GM12873 (cell line): ENCODE data around the gene RAB6B.

Experiments
- TF ChIP-seq, protein P1 (sequence below): IDR thresholded peaks from 2 replicates; pipeline ENCODE4 v1.5.1; 2012; ENCODE audit warnings: low read depth, mild to moderate bottlenecking, moderate library complexity, low read length, control low read depth; ENCODE audit not compliant: insufficient read depth; ENCODE audit errors: missing control alignments

Gene RAB6B

DNA sequence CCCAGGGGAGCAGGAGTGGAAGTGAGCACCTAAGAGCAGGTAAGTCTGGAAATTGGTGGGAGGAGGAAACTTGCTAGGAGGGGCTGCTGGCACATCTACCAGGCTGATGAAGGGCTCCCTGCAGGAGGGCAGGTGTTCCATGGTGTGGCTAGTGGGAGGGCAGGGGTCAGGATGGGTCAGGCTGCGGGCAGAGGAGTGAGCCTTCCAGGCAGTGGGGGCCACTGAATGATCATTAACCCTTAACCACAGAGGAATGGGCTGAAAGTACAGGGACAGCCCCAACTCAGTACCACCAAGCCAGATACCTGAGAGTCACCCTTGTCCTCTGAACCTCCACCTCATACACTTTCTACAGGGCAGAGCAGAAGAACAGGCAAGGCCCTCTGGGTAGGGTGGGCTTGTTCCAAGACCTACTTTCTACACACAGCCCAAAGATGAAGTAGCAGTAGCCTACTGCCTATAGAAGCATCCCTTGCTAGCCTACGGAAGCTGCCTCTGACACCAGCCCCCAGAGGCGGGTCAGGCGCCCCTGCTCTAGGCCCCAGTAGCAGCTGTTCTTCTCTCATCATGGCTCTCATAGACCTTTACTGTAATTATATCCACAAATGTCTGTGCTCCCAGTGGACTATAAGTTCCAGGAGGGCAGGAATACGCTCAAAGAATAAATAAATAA is 4.6 kb downstream of the RAB6B start:
- TF ChIP-seq, protein P1, sequence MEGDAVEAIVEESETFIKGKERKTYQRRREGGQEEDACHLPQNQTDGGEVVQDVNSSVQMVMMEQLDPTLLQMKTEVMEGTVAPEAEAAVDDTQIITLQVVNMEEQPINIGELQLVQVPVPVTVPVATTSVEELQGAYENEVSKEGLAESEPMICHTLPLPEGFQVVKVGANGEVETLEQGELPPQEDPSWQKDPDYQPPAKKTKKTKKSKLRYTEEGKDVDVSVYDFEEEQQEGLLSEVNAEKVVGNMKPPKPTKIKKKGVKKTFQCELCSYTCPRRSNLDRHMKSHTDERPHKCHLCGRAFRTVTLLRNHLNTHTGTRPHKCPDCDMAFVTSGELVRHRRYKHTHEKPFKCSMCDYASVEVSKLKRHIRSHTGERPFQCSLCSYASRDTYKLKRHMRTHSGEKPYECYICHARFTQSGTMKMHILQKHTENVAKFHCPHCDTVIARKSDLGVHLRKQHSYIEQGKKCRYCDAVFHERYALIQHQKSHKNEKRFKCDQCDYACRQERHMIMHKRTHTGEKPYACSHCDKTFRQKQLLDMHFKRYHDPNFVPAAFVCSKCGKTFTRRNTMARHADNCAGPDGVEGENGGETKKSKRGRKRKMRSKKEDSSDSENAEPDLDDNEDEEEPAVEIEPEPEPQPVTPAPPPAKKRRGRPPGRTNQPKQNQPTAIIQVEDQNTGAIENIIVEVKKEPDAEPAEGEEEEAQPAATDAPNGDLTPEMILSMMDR, result no peak

DNA sequence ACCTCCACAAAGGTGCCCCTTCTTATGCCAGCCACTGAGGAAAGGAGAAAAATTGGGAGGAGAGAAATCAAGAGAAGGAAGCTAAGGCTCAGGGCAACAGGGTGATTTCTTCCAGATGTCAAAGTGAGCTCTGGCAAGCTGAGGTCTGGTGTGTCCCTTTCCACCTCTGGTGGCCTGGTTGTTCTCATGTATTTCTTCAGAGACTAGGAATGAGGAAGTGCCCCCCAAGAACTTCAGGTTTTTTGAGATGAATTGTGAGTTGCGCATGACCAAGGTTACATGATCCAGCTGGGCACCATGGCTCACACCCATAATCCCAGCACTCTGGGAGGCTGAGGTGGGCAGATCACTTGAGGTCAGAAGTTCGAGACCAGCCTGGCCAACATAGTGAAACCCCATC is 5.6 kb downstream of the RAB6B start:
- TF ChIP-seq, protein P1, result no peak

DNA sequence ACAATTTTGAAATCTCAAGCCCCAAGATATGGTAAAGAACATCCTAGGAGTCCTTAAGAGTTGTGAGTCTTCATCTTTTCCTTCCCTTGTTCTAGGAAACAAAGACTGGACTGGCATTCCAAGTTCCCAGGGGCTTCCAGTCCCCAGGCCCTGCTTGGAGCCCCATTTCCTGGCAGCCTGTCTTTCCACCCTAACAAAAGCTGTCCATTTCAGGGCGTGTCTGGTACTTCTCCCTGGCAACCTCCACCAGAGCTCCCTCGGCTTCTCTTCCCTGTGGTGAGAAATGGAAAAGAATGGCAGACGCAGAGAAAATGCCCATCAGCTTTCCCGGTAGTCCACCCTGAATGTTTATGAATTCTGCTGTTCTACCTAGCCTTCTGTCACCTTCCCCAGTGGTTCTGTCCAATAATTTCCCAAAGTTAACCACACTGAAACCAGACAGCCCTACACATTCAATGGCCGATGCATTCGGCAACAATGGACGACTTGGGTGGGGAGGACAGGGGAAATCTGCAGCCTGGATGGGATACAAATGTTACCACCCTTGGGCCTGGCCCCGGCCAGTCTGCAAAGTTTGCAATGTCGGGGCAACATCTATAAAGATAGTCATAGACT is 6.8 kb downstream of the RAB6B start:
- TF ChIP-seq, protein P1, result no peak

DNA sequence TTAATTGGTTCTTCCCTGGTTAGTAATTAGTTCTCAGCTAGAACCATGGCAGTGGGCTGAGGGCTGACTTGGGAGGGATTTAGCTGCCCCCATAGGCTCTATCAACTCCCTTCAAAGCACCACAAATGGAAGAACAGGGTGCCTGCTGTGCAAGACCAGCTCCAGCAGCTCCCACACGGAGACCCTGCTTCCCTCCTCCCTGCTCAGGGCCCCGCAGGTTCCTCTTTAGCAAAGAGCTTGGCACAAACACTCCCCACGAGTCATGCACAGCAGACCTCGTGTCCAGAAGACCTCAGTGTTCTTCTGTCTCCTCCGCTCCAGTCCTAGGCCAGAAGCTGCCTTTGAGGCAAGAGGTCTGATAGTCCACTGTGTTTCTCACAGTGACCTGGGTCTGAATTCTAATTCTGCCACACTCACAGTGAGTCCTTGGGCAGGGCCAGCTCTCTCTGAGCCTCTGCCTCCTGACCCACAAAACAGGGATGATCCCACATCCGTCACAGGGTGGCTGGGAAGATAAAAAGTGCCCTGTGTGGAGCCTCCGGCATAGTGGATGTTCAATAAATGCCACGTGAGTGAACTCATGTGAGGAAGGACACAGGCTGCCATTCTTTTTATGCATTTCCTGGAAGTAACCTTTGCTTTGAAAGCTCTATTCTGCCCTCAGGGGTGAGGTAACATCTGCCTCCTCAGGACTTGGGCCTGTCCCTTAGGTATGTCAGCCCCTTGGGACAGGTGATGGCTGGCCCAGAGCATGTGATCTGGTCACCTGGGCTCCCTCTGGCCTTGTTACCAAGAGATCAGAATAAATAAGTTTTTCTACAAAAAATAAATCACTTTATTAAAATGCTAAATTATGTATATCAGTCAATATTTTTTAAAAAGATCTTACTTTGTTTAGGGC is 7.6 kb downstream of the RAB6B start:
- TF ChIP-seq, protein P1, result no peak

DNA sequence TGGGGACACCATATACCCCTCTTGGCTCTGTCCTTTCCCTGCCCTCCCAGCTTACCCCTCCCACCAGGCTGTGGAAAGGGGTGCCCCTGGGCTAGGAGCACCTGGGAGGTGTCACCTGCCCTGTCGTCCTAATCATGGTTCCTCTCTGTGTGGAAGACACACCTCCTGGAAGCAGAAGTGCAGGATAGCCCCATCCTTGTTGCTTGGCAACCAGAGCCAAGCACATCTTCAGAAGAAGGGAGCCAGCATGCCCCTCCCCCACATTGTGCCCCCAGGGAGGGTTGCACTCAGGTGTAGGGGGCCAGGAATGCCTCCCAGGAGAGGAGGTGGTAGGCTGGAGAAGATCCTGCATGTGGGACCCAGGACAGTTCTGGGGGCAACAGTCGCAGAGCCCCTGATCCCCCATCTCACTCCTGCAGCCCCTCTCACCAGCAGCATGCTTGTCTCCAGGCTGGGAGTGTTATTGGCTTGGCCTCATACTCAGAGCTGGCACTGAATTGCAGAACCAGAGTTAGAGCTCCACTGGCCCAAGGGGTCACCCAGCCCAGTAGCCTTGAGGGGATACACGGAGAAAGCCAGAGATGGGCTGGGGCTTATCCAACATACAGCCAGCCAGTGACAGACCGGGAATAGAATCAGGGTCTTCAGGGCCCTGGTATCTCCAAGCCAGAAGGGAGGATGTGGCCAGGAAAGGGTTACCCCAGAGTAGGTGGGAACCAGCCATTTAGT is 8.4 kb downstream of the RAB6B start:
- TF ChIP-seq, protein P1, result no peak

DNA sequence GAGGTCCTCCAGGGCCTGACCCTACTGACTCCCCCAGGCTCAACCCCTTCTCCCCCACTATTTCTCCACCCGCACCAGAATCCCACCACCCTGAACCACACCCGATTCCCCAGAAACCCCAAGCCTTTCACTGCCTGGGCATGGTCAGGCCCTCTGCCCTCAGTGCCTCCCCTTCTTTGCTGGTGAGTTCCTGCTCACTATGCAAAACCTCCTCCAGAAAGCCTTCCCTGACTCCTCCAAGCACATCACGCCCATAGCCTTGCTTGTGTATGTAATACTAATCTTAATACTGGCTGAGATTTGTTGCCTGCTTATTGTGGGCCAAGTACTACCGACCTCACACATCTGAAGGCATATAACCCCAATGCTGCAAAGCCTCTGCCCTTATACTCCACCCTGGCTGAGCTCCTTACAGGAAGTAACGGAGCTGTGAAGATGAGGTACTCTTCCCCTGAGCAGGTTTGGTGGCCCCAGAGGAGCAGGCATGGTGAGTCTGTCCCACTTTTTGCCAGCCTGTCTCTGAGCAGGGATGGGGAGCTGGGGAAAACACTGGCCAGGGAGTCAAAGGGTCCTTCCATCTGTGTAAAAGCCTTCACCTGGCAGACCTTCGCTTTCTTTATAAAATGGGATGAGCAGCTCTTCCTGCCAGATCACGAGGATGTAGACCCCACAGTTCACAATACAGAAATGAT is 9.5 kb downstream of the RAB6B start:
- TF ChIP-seq, protein P1, result no peak
